Fibroblast of pulmonary artery (primary cell): ENCODE measurements around the gene CDC42EP4.

Experiments used
- DNase-seq: peaks from one replicate; pipeline ENCODE4 v3.0.0-alpha.2; 2010; ENCODE audit warnings: low read depth
- H3K4me3 ChIP-seq: replicated peaks from 2 replicates; pipeline ENCODE4 v1.5.1; 2011; ENCODE audit warnings: low read depth, mild to moderate bottlenecking, control low read depth, low read length, moderate library complexity
- TF ChIP-seq, protein P1 (sequence below): IDR thresholded peaks from 2 replicates; pipeline ENCODE4 v1.5.1; 2011; ENCODE audit warnings: mild to moderate bottlenecking, control low read depth, low read length, inconsistent platforms; ENCODE audit errors: missing control alignments

Gene CDC42EP4

GRCh38 chr17:73307130-73307529, 4.7 kb downstream of the CDC42EP4 start:
- H3K4me3 ChIP-seq: peak overlapping the region; percentile 7
- TF ChIP-seq, protein P1, sequence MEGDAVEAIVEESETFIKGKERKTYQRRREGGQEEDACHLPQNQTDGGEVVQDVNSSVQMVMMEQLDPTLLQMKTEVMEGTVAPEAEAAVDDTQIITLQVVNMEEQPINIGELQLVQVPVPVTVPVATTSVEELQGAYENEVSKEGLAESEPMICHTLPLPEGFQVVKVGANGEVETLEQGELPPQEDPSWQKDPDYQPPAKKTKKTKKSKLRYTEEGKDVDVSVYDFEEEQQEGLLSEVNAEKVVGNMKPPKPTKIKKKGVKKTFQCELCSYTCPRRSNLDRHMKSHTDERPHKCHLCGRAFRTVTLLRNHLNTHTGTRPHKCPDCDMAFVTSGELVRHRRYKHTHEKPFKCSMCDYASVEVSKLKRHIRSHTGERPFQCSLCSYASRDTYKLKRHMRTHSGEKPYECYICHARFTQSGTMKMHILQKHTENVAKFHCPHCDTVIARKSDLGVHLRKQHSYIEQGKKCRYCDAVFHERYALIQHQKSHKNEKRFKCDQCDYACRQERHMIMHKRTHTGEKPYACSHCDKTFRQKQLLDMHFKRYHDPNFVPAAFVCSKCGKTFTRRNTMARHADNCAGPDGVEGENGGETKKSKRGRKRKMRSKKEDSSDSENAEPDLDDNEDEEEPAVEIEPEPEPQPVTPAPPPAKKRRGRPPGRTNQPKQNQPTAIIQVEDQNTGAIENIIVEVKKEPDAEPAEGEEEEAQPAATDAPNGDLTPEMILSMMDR: no peak
- DNase-seq: no peak

DNA sequence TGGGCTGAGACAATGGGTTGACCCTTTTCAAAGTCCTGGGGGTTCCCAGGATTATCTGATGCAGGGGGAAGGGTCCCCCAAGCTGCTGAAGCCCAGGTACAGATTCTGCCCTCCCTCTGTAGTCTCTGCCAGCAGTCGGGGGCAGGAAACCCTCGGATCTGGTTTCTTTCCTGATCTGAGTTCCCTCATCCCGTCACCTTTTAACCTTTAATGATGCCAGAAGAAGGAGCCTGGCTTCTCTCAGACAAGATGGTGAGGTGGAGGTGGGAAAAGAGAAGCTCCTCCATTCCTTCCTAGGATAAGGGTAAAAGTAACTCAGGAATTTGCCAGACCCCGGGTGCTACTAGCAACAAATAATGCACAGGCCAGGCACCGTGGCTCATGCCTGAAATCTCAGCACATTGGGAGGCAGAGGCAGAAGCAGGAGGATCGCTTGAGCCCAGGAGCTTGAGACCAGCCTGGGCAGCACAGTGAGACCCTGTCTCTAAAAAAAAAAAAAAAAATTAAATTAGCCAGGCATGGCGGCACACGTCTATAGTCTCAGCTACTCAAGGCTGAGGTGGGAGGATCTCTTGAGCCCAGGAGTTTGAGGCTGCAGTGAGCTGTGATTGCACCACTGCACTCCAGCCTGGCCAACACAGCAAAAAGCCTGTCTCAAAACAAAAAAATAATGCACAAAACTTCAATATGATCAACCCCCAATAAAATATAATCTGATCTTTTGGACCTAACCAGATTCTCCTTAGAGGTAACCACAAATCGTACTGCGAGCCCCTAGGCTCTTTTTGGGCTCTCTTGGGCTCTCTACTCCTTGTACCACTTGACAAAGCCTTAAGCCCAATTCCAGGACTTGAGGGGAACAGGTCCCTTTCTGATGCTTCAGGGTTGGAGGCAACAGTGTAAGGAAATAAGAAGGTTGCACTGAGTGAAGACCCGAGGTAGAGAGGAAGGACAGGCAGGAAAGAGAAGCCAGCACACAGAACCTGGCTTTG, 5.7 kb downstream of the CDC42EP4 start:
- peak overlapping the region; percentile 46 for H3K4me3 ChIP-seq
- TF ChIP-seq, protein P1: no peak
- no peak for DNase-seq

DNA sequence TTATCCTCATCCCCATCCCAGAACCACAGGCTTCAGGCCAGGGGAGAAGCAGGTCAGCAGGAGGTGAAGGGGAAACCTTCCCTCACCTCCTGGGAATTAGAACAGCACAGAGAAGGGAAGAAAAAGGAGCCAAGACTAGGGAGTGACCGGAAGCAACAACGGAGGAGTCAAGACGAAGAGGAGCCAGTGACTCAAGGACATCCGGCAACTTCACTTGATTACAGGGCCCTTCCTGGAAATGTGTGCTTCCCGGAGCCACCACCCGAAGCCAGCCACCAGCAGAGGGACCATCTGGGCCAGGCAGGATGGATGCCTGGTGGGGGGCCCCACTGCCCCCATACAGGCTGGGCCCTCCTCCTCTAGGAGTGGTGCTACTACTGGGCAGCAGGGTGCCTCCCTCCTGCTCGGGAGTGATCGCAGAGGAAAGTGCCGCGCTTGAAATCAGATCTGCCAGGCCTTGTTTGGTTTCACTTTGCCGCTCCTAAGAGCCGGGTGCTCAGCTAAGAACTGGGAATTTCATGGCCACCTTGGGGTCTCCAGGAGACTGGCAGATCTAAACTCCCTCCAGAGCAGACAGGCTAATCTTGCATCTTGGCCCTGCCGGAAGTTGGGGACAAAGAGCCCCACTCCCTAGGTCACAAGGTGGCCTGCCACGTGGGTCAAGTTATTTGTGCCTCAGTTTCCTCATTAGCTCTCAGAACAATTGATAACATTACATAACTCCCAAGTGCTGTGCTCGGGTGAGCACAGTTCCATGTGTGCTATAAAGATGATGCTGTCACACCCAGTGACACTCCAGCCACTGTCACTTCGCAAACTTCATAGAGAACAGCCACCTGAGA, 6.6 kb downstream of the CDC42EP4 start:
- peak; percentile 92 for DNase-seq
- H3K4me3 ChIP-seq: peak overlapping the region; percentile 46
- TF ChIP-seq, protein P1: peak; percentile 36

- H3K4me3 ChIP-seq: peak overlapping the region; percentile 46
Observed at GRCh38 chr17:73304438-73304837, 7.4 kb downstream of the CDC42EP4 start.

GRCh38 chr17:73302189-73302588, 9.6 kb downstream of the CDC42EP4 start:
- DNase-seq: no peak
- TF ChIP-seq, protein P1: no peak
- H3K4me3 ChIP-seq: no peak overlapping the region

More at GRCh38 chr17:73304438-73304837, 7.4 kb downstream of the CDC42EP4 start:
- TF ChIP-seq, protein P1: no peak
- DNase-seq: peak; percentile 45

- no peak for DNase-seq
- H3K4me3 ChIP-seq: no peak overlapping the region
- TF ChIP-seq, protein P1: no peak
Observed at GRCh38 chr17:73301369-73301768, 10.4 kb downstream of the CDC42EP4 start.
